BJ (cell line): ENCODE results near the gene MMP20. TPM values are rescaled to one million over a fixed set of nuclear protein-coding genes. Genes with fewer than 3 reads are reported as not detected.

Experiments
- polyA plus RNA-seq: library from polyadenylated mRNA; depleted of rRNA; stranded (reverse); fragments of >200 nt; gene quantifications from 2 replicates; pipeline ENCODE4 v1.2.3, GENCODE V29; 2011; rRNA removed

The MMP20 gene
- polyA plus RNA-seq, 1 experiment = not detected

Other genes with a start within 250 kb of the MMP20 start
- 200 and 330 TPM in 2 replicates for gene TMEM123, start 172.6 kb downstream of the MMP20 start, polyA plus RNA-seq
- not detected in 2 replicates for gene MMP7, start 94.6 kb downstream of the MMP20 start, polyA plus RNA-seq
- gene MMP27, start 80.4 kb upstream of the MMP20 start, polyA plus RNA-seq = not detected in 2 replicates
- gene MMP8, start 99.6 kb upstream of the MMP20 start, polyA plus RNA-seq = not detected in 2 replicates
- gene MMP10, start 155.3 kb upstream of the MMP20 start, polyA plus RNA-seq = 0.16 and 0.29 TPM in 2 replicates
- gene MMP1, start 172.8 kb upstream of the MMP20 start, polyA plus RNA-seq = 233 and 349 TPM in 2 replicates
- 59.4 and 121 TPM in 2 replicates for gene MMP3, start 218.3 kb upstream of the MMP20 start, polyA plus RNA-seq
- 0.12 and 0.38 TPM in 2 replicates for gene MMP12, start 249.7 kb upstream of the MMP20 start, polyA plus RNA-seq